GM19452 (cell line): ENCODE results near the gene CAP1.
"Not testable (repeated sequence)": the region's sequence is repeated elsewhere in the genome, so short reads cannot be mapped to it uniquely, and the experiment has no call there.

Experiments
- ATAC-seq: cut with Tn5 transposase; IDR thresholded peaks from one replicate; pipeline ENCODE4 v1.9.1; 2021; ENCODE audit not compliant: unreplicated experiment

The CAP1 gene, protein sequence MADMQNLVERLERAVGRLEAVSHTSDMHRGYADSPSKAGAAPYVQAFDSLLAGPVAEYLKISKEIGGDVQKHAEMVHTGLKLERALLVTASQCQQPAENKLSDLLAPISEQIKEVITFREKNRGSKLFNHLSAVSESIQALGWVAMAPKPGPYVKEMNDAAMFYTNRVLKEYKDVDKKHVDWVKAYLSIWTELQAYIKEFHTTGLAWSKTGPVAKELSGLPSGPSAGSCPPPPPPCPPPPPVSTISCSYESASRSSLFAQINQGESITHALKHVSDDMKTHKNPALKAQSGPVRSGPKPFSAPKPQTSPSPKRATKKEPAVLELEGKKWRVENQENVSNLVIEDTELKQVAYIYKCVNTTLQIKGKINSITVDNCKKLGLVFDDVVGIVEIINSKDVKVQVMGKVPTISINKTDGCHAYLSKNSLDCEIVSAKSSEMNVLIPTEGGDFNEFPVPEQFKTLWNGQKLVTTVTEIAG

DNA sequence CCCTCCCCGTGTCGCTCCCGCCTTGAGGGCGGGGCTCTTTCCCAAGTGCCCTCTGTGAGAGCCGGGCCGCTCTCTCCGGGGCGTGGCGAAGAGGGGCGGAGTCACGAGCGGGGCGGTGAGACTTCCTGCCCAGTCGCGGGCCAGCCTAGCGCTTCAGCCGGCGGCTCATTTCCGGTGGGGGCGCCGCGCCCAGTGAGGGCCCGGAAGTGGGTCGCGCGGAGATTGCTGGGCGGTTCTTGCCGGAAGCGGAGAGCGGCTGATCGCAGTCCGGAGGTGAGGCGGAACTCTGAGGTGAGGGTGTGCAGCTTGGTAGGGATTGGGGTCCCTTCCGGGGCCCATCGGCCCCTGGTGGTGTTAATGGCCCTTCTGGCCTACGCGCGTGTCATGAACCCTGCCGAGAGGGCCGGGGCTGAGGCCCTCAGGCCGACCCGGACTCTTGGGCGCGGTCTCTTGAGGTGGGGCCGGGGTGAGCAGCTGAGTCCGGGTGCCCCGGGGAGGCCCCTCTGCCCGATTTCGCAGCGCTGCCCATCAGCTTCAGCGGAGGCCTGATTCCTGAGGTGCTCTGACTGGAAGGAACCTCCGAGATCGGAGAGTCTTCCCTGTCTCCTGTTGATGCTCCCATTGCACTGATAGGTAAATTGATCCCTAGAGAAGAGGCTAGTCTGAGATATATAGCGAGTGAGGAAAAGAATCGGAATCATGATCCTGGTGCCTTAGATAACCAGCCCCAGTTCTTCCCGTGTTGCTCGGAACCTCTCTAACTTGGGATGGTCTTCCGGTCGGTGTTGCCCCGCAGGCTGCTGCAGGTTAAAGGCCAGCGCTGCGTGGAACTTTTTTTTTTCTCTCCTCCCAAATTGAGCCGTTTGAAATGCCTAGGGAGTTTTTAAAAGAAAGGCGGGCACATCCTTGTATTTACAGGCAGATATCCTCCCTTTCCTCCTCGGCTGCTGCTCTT lies at the start of gene CAP1:
Gene CAP1, plus strand, starts transcription at position 219 of the 955 bp plus-strand sequence. CDS start 18,618 bp downstream, outside the sequence.
- peak; percentile 80 for ATAC-seq

DNA sequence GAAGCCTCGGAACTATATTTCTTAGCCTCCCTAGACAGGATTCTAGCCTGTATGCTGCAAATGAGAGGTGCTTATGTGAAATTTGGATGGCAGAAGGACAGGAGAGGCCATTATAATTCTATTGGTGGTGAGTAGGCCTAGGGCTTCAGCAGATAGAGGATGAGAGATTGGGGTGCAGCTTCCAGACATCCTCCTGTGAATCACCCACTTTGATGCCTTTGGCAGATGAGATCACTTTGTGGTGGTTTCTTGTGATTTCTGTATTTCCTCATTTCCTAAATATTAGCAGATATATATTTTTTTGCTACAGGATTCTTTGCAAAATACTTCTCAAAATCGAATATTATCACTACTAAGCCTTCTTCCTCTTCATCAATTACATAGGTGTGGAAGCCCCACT lies 48.3 kb upstream of the CAP1 start:
- no peak for ATAC-seq

GRCh38 chr1:39992888-39993287 lies 47.6 kb upstream of the CAP1 start:
- no peak for ATAC-seq

- ATAC-seq = peak; percentile 88
Observed at GRCh38 chr1:39995973-39996393, 44.5 kb upstream of the CAP1 start.

GRCh38 chr1:39996396-39997004 lies 44.0 kb upstream of the CAP1 start:
- no peak for ATAC-seq

DNA sequence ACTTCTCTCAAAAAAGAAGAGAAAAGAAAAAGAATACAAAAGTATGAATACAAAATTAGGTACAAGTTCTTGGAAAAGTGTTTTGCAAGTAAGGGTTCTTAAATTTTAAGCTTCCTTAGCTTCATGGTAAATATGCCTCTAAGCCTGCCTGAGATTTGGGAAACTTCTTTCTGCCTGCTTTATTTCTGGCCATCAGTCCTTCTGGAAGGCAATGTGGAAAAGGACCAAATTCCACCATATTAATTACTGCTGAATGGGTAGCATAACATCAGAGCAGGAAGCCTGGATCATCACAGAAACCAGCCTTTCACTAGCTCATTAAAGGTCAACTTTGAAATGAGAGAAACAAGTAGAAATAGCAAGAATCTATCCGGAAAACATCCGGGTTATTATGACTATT lies 39.1 kb upstream of the CAP1 start:
- ATAC-seq = no peak

DNA sequence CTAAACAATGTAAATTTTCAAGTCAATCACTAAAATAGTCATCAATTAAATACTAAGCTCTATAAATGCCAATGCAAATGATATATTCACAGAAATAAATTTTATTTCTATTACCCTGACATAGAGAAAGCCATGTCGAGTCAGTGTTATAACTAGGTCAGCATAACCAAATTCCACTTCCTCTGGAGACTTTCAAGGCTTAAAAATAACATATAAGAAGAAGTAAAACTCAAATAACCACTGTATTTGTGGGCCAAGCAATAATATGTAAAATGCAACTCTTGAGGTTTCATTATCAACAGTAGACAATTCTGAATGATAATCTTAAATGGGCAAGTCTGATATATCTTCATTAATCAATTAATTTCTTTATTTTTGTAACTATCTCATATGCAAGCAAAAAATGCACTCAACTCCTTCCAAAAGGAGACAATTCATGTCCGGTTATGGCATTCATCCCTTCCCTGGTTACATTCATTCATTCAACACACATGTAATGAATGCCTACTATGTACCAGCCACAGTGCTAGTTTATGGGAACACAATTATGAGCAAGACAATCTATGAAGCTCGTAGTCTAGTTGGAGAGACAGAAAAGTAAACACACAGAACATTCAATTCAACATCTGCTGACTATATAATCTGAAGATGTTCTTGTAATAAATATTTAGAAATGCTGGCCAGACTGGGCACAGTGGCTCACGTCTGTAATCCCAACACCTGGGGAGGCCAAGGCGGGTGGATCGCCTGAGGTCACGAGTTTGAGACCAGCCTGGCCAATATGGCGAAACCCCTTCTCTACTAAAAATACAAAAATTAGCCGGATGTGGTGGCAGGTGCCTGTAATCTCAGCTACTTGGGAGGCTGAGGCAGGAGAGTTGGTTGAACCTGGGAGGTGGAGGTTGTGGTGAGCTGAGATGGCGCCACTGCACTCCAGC lies 37.1 kb upstream of the CAP1 start:
- no peak for ATAC-seq

GRCh38 chr1:40004857-40005256 lies 35.7 kb upstream of the CAP1 start:
- ATAC-seq = no peak

GRCh38 chr1:40007481-40008034 lies 33.0 kb upstream of the CAP1 start:
- ATAC-seq = not testable (repeated sequence)

- ATAC-seq = no peak
Observed at GRCh38 chr1:40011198-40011597, 29.3 kb upstream of the CAP1 start.

DNA sequence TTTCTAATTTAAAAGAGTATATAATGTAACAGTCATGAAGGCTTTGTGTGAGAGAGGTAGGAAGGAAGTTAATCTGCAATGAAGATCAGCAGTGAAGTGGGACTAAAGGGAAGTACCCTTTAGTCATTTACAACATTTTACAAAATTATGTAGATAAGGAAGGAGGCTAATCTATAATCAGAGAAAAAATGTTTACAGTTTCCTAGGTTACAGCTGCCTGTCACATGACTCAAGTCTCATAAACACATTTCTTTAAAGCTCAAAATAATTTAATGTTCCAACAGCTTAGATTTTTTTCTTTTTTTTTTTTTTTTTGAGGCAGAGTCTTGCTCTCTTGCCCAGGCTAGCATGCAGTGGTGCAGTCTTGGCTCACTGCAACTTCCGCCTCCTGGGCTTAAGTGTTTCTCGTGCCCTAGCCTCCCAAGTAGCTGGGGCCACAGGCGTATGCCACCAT lies 26.2 kb upstream of the CAP1 start:
- ATAC-seq = no peak

DNA sequence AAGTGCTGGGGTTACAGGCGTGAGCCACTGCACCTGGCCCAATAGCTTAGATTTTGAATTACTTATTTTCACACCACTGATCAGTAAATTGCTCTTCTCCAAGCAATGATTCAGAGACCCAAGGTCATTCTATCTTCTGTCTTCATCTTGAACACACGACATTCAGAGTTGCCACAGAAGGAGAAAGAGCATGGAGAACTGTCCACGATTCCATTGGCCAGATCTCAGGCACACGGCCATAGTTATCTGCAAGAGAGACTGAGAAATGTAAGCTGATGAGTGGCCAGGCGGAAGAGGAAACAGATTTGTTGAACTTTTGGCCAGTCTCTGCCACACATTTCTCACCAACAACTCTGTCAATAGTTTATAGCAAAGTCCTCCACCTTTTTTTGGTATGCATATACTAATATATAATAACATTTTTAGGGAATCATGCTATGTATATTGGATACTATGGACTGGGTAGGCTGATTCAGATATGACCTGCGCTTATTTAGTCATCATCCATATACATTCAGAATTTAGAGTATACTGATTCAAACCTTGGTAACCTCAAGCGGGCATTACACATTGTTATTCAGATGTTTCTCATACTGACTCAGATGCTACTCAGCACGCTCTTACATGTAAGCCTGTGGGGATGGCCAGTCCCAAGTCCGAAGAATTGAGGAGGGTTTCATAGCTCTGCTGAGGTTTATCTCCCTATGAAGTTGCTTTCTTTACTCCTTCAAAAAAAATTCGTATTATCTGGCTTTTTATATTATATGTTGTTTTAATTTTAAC lies 25.5 kb upstream of the CAP1 start:
- no peak for ATAC-seq

DNA sequence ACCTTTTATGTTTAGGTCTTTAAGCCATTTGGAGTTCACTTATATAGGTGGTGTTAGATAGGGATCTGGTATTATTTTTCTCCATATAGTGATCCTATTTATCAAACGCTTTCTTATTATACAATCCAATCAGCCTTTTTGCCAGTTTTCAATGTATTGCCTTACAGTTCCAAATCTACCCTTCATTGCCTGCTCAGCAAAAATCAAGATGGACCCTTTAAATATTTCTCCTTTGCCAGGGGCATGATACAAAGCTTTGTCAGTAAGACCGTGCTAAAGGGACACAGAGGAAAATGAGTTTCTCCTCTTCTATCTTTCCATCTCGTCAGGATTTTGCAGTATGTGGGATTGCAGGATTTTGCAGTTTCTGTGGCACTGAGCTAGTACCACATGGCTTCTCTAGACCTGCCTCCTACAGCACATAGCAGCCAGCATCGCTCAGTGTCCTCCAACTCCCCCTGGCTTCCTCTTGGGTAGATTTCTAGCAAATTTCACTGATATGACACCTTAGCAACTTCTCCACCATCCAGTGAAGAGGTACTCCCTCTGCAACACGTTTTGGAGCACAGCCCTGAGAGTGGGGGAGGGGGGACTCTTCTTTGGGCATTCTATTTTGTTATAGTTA lies 22.5 kb upstream of the CAP1 start:
- no peak for ATAC-seq

GRCh38 chr1:40020447-40021085 lies 20.0 kb upstream of the CAP1 start:
- no peak for ATAC-seq

GRCh38 chr1:40023379-40023944 lies 17.1 kb upstream of the CAP1 start:
- ATAC-seq = no peak

DNA sequence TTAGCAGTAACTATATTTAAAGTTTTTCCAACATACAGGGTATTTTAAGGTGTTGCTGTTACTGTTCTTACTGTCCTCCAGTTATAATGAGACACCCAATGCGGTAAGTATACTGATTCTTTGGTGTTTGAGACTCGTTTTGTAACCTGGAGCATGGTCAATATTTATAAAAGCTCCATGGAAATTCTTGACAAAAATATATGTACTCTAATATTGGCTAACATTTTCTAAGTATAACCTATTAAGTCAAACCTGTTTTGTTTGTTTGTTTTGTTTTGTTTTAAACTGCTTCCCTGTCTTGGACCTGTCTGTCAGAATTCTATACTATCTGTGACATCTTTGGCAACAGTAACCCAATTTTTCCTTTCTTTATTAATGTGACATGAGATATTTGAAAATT lies 15.9 kb upstream of the CAP1 start:
- no peak for ATAC-seq

GRCh38 chr1:40027647-40028046 lies 12.9 kb upstream of the CAP1 start:
- no peak for ATAC-seq

- no peak for ATAC-seq
Observed at GRCh38 chr1:40029608-40030007, 10.9 kb upstream of the CAP1 start.
